Cardiac septum (tissue), 1 donor: ENCODE results near the gene ARHGEF6. TPM values are rescaled to one million over a fixed set of nuclear protein-coding genes. Genes with fewer than 3 reads are reported as not detected.
"Not testable (repeated sequence)": the region's sequence is repeated elsewhere in the genome, so short reads cannot be mapped to it uniquely, and the experiment has no call there.

ENCODE experiments used
- DNase-seq: peaks from one replicate; pipeline ENCODE4 v3.0.0-alpha.2; 2020; ENCODE audit warnings: low spot score
- intact Hi-C: fragments of 100-400 bp; cut with DNase I; formaldehyde crosslinking; loops from one replicate; pipeline ENCODE4 v1.14.0; 2022
- total RNA-seq: library from RNA; stranded (reverse); fragmentation: NEBNext Ultra II Directional; extraction: Animal tissue kit (Norgen Biotek cat#: 25700); gene quantifications from one replicate; pipeline ENCODE4 v1.2.1, GENCODE V29; 2021
- donor health status: DM: no; HTN: no; CAD: no.

ARHGEF6 gene
- total RNA-seq, 1 donor from 2014 or later: 51.3 TPM

GRCh38 chrX:136784231-136784630 is 3.5 kb upstream of the ARHGEF6 start:
- DNase-seq: no peak
- intact Hi-C loops: no loop called here

GRCh38 chrX:136783159-136783558 is 2.4 kb upstream of the ARHGEF6 start:
- no peak for DNase-seq
- intact Hi-C loops: no loop called here

- intact Hi-C loops: no loop called here
- DNase-seq: no peak
Observed at GRCh38 chrX:136781180-136781797, 557 bp upstream of the ARHGEF6 start.

GRCh38 chrX:136780241-136780640 is 491 bp downstream of the ARHGEF6 start:
- DNase-seq: no peak
- intact Hi-C loops: no loop called here

- intact Hi-C loops: no loop called here
- no peak for DNase-seq
Observed at GRCh38 chrX:136779346-136779781, 1.4 kb downstream of the ARHGEF6 start.

- intact Hi-C loops: no loop called here
- DNase-seq: no peak
Observed at GRCh38 chrX:136778916-136779315, 1.8 kb downstream of the ARHGEF6 start.

GRCh38 chrX:136778020-136778419 is 2.7 kb downstream of the ARHGEF6 start:
- intact Hi-C loops: no loop called here
- no peak for DNase-seq

- DNase-seq: no peak
- intact Hi-C loops: no loop called here
Observed at GRCh38 chrX:136773648-136774047, 7.1 kb downstream of the ARHGEF6 start.

- DNase-seq, intact Hi-C loops: not testable (repeated sequence)
Observed at GRCh38 chrX:136771869-136772268, 8.9 kb downstream of the ARHGEF6 start.

- intact Hi-C loops: loop anchor here (5.0 kb wide), 1 partner anchor 36 kb away; no protein-coding TSS in a partner anchor
- no peak for DNase-seq
Observed at GRCh38 chrX:136768469-136769084, 12.2 kb downstream of the ARHGEF6 start.

GRCh38 chrX:136767104-136767941 is 13.4 kb downstream of the ARHGEF6 start:
- intact Hi-C loops: loop anchor here (5.0 kb wide), 1 partner anchor 35 kb away; no protein-coding TSS in a partner anchor
- peak; percentile 88 for DNase-seq

- intact Hi-C loops: loop anchor here (5.0 kb wide), 1 partner anchor 34 kb away; no protein-coding TSS in a partner anchor
- no peak for DNase-seq
Observed at GRCh38 chrX:136766785-136767103, 14.0 kb downstream of the ARHGEF6 start.

- no peak for DNase-seq
- intact Hi-C loops: loop anchor here (5.0 kb wide), 1 partner anchor 34 kb away; no protein-coding TSS in a partner anchor
Observed at GRCh38 chrX:136765821-136766356, 14.8 kb downstream of the ARHGEF6 start.

GRCh38 chrX:136764206-136764605 is 16.5 kb downstream of the ARHGEF6 start:
- intact Hi-C loops: no loop called here
- DNase-seq: no peak

- no peak for DNase-seq
- intact Hi-C loops: no loop called here
Observed at GRCh38 chrX:136762820-136763452, 17.8 kb downstream of the ARHGEF6 start.

- DNase-seq: no peak
- intact Hi-C loops: no loop called here
Observed at GRCh38 chrX:136761421-136761820, 19.3 kb downstream of the ARHGEF6 start.

GRCh38 chrX:136759968-136760367 is 20.8 kb downstream of the ARHGEF6 start:
- intact Hi-C loops: no loop called here

GRCh38 chrX:136755411-136755810 is 25.3 kb downstream of the ARHGEF6 start:
- intact Hi-C loops: no loop called here
- no peak for DNase-seq

More at GRCh38 chrX:136759968-136760367, 20.8 kb downstream of the ARHGEF6 start:
- no peak for DNase-seq

- peak; percentile 78 for DNase-seq
- intact Hi-C loops: no loop called here
Observed at GRCh38 chrX:136754651-136755050, 26.1 kb downstream of the ARHGEF6 start.

- intact Hi-C loops: no loop called here
- no peak for DNase-seq
Observed at GRCh38 chrX:136752796-136753195, 27.9 kb downstream of the ARHGEF6 start.
